Prostate gland (tissue), 2 donors: ENCODE results near the gene SPTBN1.

Source experiments
- CTCF ChIP-seq, 4 experiments: fragments of 200-600 bp in 2 of 4; fragments of 450-650 bp in 2 of 4; sonication (generic) in 2 of 4; IDR thresholded peaks; 1 replicate in 3 of 4; 2 replicates in 1 of 4; pipeline ENCODE4 v1.5.1; 2016 to 2019; ENCODE audit warnings: antibody characterized with exemption in 4 of 4, mild to moderate bottlenecking in 2 of 4, moderate library complexity in 2 of 4
- POLR2A ChIP-seq: fragments of 450-650 bp; IDR thresholded peaks from one replicate; pipeline ENCODE4 v1.6.1; 2016; ENCODE audit warnings: antibody characterized with exemption, mild to moderate bottlenecking
- POLR2AphosphoS5 ChIP-seq: sonication (generic); formaldehyde crosslinking; IDR thresholded peaks from one replicate; pipeline ENCODE4 v1.6.1; 2017; ENCODE audit warnings: antibody characterized with exemption

GRCh38 chr2:54466870-54467269, 10.7 kb downstream of the SPTBN1 start:
- TF ChIP-seq POLR2A (no peak), CTCF (IDR thresholded peaks at IDR 0.05) (no peak), POLR2AphosphoS5 (peak; percentile 37)
